NK-92 treated with Interleukin-12 subunit alpha and Interleukin-12 subunit beta, amount 100 ng/mL, for 24 hours (cell line): Measurements from ENCODE around the gene WDR7.

Experiments
- DNase-seq: peaks from one replicate; lab custom pipeline; 2025; lab: John Stamatoyannopoulos, UW

The WDR7 gene

GRCh38 chr18:56936457-56936856, 285.3 kb downstream of the WDR7 start:
- no peak for DNase-seq

- DNase-seq: no peak
Measured at GRCh38 chr18:56937874-56938430, 286.8 kb downstream of the WDR7 start.

GRCh38 chr18:56945171-56946083, 294.3 kb downstream of the WDR7 start:
- DNase-seq: no peak

DNA sequence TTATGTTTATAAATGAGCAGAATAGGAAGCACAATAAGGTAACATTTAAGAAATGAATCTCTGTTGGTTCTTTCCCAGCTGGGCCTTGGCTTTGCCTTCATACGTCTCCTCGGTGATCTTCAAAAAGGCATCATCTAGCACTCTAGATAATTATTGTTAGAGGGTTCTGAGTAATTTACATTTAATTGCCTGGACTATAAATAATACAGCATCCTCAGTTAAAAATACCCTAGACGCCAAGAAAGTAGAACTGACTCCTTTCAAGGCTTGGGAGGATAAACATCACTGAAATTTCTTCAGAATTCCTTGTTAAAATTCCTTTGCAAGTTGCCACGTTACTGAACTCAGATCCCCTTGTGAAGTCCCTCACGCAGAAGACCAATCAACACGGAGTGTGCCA, 296.1 kb downstream of the WDR7 start:
- no peak for DNase-seq

DNA sequence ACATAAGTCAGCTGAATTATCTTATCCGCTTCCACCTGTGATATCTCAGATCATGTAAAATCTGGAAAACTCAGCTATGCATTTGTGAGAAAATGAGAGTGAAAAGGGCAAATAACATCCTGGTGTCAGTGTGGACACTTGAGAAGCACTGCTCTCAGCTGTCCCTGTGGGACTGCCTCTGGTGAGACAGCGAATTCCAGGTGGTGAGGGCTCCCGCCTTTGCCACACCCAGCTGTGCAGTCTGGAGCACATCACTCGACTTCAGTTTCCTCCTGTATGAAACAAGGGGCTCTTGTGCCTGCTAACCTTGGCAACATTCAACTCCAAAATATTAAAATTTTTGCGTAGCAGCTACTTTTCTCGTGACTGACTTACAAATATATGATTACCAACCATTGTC, 300.9 kb downstream of the WDR7 start:
- DNase-seq: no peak

- no peak for DNase-seq
Measured at GRCh38 chr18:56953428-56954198, 302.5 kb downstream of the WDR7 start.

GRCh38 chr18:56955490-56955889, 304.3 kb downstream of the WDR7 start:
- no peak for DNase-seq

DNA sequence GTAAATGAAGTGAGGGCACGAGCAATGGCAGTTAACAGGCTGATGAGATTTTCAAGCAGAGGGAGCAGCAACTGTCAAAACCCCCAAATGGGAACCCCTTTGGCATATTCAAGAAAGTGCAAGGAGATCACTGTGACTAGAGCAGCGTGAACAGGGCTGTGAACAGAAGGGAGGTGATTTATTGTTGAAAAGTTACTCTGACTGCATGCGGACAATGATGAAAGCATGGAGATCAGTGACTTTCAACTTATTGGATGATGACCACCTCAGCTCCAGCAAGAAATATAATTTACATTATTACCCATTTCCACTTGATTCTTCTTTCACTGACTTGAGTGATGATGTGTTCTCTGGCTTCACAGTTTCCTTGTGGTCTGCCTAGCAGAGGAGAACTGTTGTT, 308.0 kb downstream of the WDR7 start:
- DNase-seq: no peak

DNA sequence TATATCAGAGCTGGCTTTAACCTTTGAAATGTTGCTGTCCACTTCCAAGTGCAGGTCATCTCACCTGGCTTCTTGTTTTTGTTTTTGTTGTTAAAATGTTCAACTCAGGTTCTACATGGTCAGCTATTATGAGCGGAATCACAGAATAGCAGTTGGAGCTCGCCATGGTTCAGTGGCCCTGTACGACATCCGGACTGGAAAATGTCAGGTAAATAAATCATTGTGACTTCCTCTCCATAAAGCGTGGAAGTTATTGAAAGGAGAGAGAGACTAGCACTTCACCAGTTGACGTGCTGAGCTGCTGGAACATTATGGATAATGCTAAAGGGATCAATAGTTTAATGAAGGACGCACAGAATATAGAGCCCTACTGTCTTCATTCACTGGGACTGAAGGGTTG, 311.2 kb downstream of the WDR7 start:
- no peak for DNase-seq

GRCh38 chr18:56967035-56967434, 315.9 kb downstream of the WDR7 start:
- DNase-seq: no peak

GRCh38 chr18:56973487-56973886, 322.3 kb downstream of the WDR7 start:
- no peak for DNase-seq

- DNase-seq: no peak
Measured at GRCh38 chr18:56974141-56974540, 323.0 kb downstream of the WDR7 start.

DNA sequence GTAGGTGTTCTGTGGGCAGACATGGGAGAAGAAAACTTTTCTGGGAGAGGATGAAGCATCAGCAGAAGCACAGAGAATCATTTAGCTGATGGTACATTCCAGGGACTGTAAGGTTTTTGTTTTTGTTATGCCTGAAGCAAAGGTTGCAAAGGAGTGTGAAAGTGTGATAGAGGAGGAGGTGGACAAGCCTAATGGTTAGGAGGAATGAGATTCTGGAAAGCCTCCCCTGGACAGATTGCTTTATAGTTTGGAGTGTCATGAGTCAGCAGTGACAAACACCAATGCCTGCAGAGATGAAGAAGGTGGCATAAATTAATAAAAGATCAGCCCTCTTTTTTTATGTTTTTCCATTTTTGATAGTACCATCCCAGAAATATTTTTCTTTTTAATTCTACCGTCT, 324.1 kb downstream of the WDR7 start:
- DNase-seq: no peak

- no peak for DNase-seq
Measured at GRCh38 chr18:56977309-56977708, 326.1 kb downstream of the WDR7 start.

DNA sequence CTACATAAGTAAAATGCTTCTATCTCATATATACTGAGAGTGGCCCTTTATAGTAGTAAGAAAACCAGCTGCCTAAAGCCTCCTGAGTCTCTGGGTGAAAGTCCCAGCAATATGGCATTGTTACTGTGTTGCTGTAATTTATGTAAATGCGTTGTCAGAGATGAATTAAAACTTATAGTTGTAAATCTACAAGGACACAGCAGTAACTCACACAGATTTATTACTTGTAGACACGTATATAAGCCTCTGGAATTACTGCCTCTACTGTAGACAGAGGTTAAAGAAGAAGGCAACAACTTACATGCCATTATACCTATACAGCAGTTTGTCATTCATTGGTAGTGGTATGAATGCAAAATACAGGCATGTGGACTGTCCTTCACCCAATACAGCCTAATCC, 326.6 kb downstream of the WDR7 start:
- no peak for DNase-seq

DNA sequence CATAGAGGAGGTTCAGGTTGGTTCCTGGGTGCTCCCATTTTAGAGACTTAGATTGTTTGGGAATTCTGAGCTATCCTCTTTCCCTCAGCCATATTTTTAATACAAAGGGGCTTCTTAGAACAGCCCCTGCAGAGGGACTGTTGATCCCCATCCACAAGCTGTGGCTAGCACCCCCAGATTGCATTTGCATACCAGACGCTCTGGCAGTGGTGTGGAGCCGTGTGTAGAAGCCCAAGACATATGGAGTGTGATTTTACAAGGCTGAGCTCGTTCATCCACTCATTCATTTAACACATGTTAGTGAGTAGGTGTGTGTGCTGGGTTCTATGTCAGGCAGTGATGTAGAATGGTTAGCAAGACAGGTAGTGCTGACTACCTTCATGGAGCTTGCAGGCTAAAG, 329.0 kb downstream of the WDR7 start:
- DNase-seq: no peak

DNA sequence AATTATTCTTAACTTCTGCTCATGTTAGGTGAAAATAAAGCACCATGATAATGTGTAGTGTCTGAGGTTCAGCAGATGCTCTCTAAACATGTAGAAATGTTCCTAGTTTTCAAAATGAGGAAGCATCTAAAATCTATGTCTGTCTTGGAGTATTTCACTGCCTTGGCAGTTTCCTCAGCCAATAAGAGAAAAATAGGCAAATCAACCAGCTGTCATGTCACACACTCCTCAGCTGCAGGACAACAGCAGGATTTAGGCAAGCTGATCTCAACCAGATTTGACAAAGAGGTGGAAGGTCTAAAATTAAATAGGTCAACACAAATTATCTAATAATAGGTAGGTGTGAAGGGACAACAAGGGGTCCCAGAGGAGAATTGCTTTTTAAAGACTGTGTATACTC, 331.6 kb downstream of the WDR7 start:
- DNase-seq: no peak

GRCh38 chr18:56983275-56983992, 332.3 kb downstream of the WDR7 start:
- no peak for DNase-seq

GRCh38 chr18:56984731-56985130, 333.6 kb downstream of the WDR7 start:
- DNase-seq: no peak

- DNase-seq: no peak
Measured at GRCh38 chr18:56986829-56987228, 335.7 kb downstream of the WDR7 start.

GRCh38 chr18:56987236-56987635, 336.1 kb downstream of the WDR7 start:
- no peak for DNase-seq

DNA sequence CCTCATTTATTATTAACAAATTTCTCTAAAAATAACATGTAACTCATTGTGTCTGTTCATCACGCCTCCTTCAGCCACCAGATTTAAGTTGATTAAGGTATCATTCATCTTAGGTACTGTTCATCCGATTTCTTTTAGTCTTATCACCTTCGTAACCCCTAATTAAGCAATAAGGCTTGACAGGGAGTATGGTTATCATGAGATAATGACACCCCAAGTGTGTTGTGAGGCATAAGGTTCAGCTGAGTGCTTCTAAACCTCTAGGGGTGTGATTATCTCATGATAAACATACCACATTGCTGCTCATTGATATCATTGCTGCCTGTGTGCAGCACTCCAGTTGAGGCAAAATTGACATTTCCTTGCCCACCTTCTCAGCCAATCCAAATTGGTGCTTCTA, 336.9 kb downstream of the WDR7 start:
- DNase-seq: no peak
